RPMI7951 (cell line): Measurements from ENCODE around the gene PTPRN2. TPM values are rescaled to one million over a fixed set of nuclear protein-coding genes. Genes with fewer than 3 reads are reported as not detected.

Experiments used
- DNase-seq: peaks from one replicate; pipeline ENCODE4 v3.0.0-alpha.2; 2012; ENCODE audit warnings: low read depth
- total RNA-seq: library from RNA; depleted of rRNA; stranded (reverse); fragments of >200 nt; shearing (Covaris generic); gene quantifications from 2 replicates; pipeline ENCODE4 v1.2.3, GENCODE V29; 2014

Gene PTPRN2
- total RNA-seq, 1 experiment from 2014 or later: 9.0 TPM

GRCh38 chr7:158028971-158029370 lies 558.7 kb downstream of the PTPRN2 start:
- no peak for DNase-seq

GRCh38 chr7:158028290-158028941 lies 559.2 kb downstream of the PTPRN2 start:
- no peak for DNase-seq

GRCh38 chr7:158027646-158028045 lies 560.0 kb downstream of the PTPRN2 start:
- no peak for DNase-seq

GRCh38 chr7:158026636-158027265 lies 560.9 kb downstream of the PTPRN2 start:
- no peak for DNase-seq

GRCh38 chr7:158025686-158026600 lies 561.7 kb downstream of the PTPRN2 start:
- DNase-seq: no peak

- no peak for DNase-seq
Observed at GRCh38 chr7:158024881-158025280, 562.7 kb downstream of the PTPRN2 start.

- DNase-seq: no peak
Observed at GRCh38 chr7:158024351-158024715, 563.3 kb downstream of the PTPRN2 start.

- no peak for DNase-seq
Observed at GRCh38 chr7:158023681-158024350, 563.8 kb downstream of the PTPRN2 start.

GRCh38 chr7:158023157-158023556 lies 564.5 kb downstream of the PTPRN2 start:
- no peak for DNase-seq

GRCh38 chr7:158022601-158023000 lies 565.0 kb downstream of the PTPRN2 start:
- no peak for DNase-seq

- no peak for DNase-seq
Observed at GRCh38 chr7:158021836-158022235, 565.8 kb downstream of the PTPRN2 start.

- DNase-seq: no peak
Observed at GRCh38 chr7:158020706-158021095, 566.9 kb downstream of the PTPRN2 start.

GRCh38 chr7:158019726-158020705 lies 567.6 kb downstream of the PTPRN2 start:
- no peak for DNase-seq

- DNase-seq: no peak
Observed at GRCh38 chr7:158018971-158019645, 568.5 kb downstream of the PTPRN2 start.

GRCh38 chr7:158018098-158018762 lies 569.4 kb downstream of the PTPRN2 start:
- DNase-seq: no peak

- no peak for DNase-seq
Observed at GRCh38 chr7:158017111-158018097, 570.2 kb downstream of the PTPRN2 start.

- DNase-seq: no peak
Observed at GRCh38 chr7:158016180-158017097, 571.2 kb downstream of the PTPRN2 start.
